ENCODE measurements around the gene GNRH2. TPM values are rescaled to one million over a fixed set of nuclear protein-coding genes. Genes with fewer than 3 reads are reported as not detected.

Gene GNRH2, protein sequence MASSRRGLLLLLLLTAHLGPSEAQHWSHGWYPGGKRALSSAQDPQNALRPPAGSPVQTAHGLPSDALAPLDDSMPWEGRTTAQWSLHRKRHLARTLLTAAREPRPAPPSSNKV
- total RNA-seq (not detected), polyA plus RNA-seq (ENCODE audit: insufficient read depth, low read depth, low replicate concordance) (2.6 TPM)
- long read RNA-seq, donor 1 = 0 reads
- long read RNA-seq, donor 2 = 0 reads

DNA sequence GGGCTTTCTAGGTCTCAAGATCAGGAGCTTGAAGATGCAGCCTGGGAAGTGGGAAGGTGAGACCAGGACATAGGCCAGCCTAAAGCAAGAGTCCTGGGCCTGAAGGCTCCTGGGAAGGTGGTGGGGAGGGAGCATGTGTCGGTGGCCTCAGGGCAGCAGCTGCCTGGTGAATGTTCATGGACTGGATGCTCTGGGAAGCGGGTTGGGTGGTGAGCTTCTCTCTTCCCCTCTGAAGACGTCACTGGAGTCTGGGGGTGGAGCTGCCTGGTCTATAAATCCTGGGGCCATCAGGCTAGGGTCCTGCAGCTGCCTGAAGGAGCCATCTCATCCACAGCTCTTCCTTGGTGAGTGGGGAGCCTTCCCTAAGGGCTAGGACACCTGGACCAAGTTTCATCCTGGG lies at the start of gene GNRH2:
Gene GNRH2, plus strand, starts transcription at position 301 of the 400 bp plus-strand sequence. CDS start 793 bp downstream, outside the sequence.
- 60 to 79% methylated on average over 1 to 3 of the region's 3 CpGs for WGBS, 2 donors
- no peaks in the 10 kb centered on the region for H3K9me3 ChIP-seq
- H3K4me3 ChIP-seq = no peak within 1 kb of the TSS
- intact Hi-C loops (cut with DNase I; ENCODE audit: low total_unique reads) = no loop called here
- no peak for DNase-seq
- H3K4me1 ChIP-seq = peaks cover 12% of the 10 kb centered on the region
- no peak for TF ChIP-seq POLR2A (IDR thresholded peaks at IDR 0.05)
- TF ChIP-seq, protein P1, sequence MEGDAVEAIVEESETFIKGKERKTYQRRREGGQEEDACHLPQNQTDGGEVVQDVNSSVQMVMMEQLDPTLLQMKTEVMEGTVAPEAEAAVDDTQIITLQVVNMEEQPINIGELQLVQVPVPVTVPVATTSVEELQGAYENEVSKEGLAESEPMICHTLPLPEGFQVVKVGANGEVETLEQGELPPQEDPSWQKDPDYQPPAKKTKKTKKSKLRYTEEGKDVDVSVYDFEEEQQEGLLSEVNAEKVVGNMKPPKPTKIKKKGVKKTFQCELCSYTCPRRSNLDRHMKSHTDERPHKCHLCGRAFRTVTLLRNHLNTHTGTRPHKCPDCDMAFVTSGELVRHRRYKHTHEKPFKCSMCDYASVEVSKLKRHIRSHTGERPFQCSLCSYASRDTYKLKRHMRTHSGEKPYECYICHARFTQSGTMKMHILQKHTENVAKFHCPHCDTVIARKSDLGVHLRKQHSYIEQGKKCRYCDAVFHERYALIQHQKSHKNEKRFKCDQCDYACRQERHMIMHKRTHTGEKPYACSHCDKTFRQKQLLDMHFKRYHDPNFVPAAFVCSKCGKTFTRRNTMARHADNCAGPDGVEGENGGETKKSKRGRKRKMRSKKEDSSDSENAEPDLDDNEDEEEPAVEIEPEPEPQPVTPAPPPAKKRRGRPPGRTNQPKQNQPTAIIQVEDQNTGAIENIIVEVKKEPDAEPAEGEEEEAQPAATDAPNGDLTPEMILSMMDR (IDR thresholded peaks at IDR 0.05) = no peak
- H3K27me3 ChIP-seq = no peaks in the 10 kb centered on the region
- H3K36me3 ChIP-seq (ENCODE audit: low read depth, missing control alignments) = no peaks in the 10 kb centered on the region
- H3K27ac ChIP-seq = peak within 1 kb of the TSS; percentile 39 to 85

DNA sequence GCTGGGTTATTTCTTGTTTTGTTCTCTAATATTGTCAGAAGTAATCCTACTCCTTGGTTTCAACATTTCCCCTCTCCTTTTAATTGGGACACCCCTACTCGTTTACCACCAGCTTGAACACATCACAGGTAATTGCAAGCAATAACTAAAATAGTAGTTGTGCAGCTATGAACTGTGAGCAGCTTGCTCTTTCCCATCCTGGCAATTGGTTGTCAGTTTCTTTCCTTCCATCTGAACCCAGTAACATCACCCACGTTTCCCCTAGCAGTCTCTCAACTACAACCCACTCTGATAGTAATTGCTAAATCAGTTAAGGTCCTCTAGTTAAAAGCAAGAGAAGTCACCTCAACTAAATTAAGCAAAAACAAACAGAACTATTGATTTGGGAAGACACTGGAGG lies 47.6 kb upstream of the GNRH2 start:
- no peaks in the 10 kb centered on the region for H3K36me3 ChIP-seq (ENCODE audit: low read depth, missing control alignments)
- no peaks in the 10 kb centered on the region for H3K9me3 ChIP-seq
- no peak overlapping the region for H3K27ac ChIP-seq
- intact Hi-C loops (cut with DNase I; ENCODE audit: low total_unique reads) = no loop called here
- 76 to 77% methylated on average over 2 of the region's 2 CpGs for WGBS, 2 donors
- H3K4me3 ChIP-seq = no peak overlapping the region
- TF ChIP-seq POLR2A (IDR thresholded peaks at IDR 0.05) = no peak
- TF ChIP-seq, protein P1 (IDR thresholded peaks at IDR 0.05) = no peak
- no peak for DNase-seq
- H3K4me1 ChIP-seq = no peaks in the 10 kb centered on the region
- no peaks in the 10 kb centered on the region for H3K27me3 ChIP-seq

GRCh38 chr20:2998728-2999127 lies 44.7 kb upstream of the GNRH2 start:
- intact Hi-C loops (cut with DNase I; ENCODE audit: low total_unique reads) = no loop called here
- TF ChIP-seq, protein P1 (IDR thresholded peaks at IDR 0.05) = no peak
- TF ChIP-seq POLR2A (IDR thresholded peaks at IDR 0.05) = no peak
- no peaks in the 10 kb centered on the region for H3K36me3 ChIP-seq (ENCODE audit: low read depth, missing control alignments)
- no peaks in the 10 kb centered on the region for H3K9me3 ChIP-seq
- no peaks in the 10 kb centered on the region for H3K4me1 ChIP-seq
- no peak overlapping the region for H3K27ac ChIP-seq
- no peak for DNase-seq
- no peak overlapping the region for H3K4me3 ChIP-seq
- no peaks in the 10 kb centered on the region for H3K27me3 ChIP-seq

DNA sequence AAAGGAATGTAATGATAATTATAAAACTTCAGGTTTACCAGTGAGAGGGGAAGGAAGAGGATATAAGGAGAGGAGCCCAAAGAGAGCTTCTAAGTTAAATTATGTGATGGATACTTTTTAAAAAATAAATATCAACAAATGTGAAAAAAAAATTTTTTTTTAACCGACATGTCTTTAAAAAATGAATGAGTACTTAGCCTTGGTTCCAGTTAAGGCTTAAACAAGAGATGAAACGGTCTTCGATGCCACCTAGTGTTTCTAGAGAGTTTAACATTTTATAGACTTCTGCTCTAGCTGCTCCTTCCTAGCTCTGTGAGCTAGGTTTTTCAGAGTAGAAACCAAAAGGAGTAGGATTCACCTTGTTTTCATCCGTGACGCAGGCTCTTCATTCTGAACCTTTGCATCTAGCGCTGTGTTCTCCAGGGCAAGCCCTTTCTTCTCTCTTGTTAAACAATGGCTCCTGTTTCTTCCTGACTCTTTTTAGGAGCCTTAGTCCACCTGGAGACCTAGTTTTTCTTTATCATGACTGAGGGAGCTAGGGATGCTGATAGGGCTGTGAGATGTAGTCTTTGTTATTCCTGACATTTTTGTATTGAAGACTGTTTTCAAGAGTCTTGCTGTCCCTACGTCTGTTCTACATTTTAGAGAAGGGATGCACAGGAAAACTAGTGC lies 42.4 kb upstream of the GNRH2 start:
- H3K4me1 ChIP-seq = no peaks in the 10 kb centered on the region
- no peaks in the 10 kb centered on the region for H3K36me3 ChIP-seq (ENCODE audit: low read depth, missing control alignments)
- H3K27ac ChIP-seq = no peak overlapping the region
- no peaks in the 10 kb centered on the region for H3K27me3 ChIP-seq
- 64 to 72% methylated on average over 7 of the region's 7 CpGs for WGBS, 2 donors
- no peaks in the 10 kb centered on the region for H3K9me3 ChIP-seq
- H3K4me3 ChIP-seq = no peak overlapping the region
- intact Hi-C loops (cut with DNase I; ENCODE audit: low total_unique reads) = no loop called here
- no peak for TF ChIP-seq POLR2A (IDR thresholded peaks at IDR 0.05)
- TF ChIP-seq, protein P1 (IDR thresholded peaks at IDR 0.05) = peak in 1 of 3 experiments; percentile 17
- no peak for DNase-seq

GRCh38 chr20:3003416-3003815 lies 40.0 kb upstream of the GNRH2 start:
- WGBS, 2 donors = 74 to 83% methylated on average over 2 of the region's 2 CpGs
- intact Hi-C loops (cut with DNase I; ENCODE audit: low total_unique reads) = no loop called here
- no peak overlapping the region for H3K27ac ChIP-seq
- no peaks in the 10 kb centered on the region for H3K9me3 ChIP-seq
- no peaks in the 10 kb centered on the region for H3K36me3 ChIP-seq (ENCODE audit: low read depth, missing control alignments)
- H3K4me1 ChIP-seq = no peaks in the 10 kb centered on the region
- TF ChIP-seq POLR2A (IDR thresholded peaks at IDR 0.05) = no peak
- TF ChIP-seq, protein P1 (IDR thresholded peaks at IDR 0.05) = no peak
- DNase-seq = no peak
- no peaks in the 10 kb centered on the region for H3K27me3 ChIP-seq
- no peak overlapping the region for H3K4me3 ChIP-seq

Measured in testis (tissue), 5 donors.